RPMI7951 (cell line): ENCODE data around the gene EXOC2. TPM values are rescaled to one million over a fixed set of nuclear protein-coding genes. Genes with fewer than 3 reads are reported as not detected.
"Not testable (repeated sequence)": the region's sequence is repeated elsewhere in the genome, so short reads cannot be mapped to it uniquely, and the experiment has no call there.

Experiments used
- DNase-seq: peaks from one replicate; pipeline ENCODE4 v3.0.0-alpha.2; 2012; ENCODE audit warnings: low read depth
- total RNA-seq: library from RNA; depleted of rRNA; stranded (reverse); fragments of >200 nt; shearing (Covaris generic); gene quantifications from 2 replicates; pipeline ENCODE4 v1.2.3, GENCODE V29; 2014

EXOC2 gene
- total RNA-seq, 1 experiment from 2014 or later: 36.6 TPM

DNA sequence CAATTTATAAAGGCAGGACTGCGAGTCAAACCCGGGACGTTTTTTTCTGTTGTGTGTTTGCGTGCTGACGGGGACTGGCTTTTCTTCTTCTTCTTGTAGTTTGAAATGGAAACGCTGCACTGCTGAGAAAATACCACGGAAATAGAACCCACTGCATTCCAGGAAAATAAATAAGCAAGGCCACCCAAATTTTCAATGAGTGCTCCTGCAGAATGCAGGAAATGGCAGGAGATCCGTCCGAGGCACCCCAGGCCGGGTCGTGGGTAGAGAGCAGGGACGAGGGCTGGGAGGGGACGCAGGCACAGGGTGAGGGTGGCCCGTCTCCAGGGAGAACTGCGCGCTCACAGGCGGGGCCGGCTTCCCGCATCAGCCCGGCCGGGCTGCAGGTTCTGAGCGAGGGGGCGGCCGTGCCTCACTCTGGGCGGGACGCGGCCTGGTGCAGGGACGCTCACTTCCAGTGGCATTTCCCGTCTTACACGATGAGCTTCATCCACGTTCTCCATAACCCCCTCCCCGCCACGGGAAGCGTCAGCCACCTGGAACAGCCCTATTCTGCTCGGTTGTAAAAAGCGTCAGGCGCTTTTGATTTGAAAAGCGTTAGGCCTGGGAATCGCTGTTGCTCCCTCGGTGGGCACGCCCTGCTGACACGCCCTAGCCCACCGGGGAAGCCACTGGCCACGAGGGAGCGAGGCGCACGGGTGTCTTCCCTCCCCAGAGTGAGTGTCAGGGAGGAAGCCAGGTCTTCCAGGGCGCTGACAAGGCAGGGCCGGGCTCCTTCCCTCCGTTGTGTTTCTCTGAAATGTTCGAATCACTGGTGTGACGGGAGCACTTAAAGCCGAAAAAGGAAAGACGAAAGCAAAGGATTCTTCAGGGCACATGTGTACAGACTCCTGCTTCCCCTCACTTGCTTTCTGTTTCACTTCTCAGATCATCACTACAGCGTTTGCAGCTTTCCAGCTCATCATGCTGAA, 17.9 kb upstream of the EXOC2 start:
- DNase-seq: peak; percentile 67

DNA sequence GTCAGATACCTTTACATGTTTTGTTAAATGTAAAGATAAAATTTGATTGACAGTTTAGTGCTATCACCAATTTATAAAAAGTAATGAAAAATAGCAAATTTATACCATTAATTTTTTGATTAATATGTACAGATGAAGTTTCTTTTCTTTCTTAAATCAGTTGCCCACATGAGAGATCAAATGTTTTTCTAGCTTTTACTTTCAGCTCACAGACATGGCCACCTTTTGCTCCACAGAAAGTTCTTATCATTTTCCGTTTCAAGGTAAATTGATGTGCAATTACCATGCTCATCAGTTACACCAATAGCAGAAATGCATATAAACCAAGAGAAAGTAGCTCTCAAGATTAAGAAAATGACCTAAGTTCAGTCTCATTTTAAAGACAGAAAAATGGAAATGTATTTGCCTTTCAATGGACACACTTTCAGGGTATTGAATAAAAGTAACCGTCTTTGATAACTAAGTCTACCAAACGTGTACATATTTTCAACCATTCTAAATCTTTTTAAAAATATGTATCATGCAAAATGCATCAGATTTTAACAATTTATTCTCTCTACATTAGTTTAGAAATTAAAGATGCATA, 16.6 kb upstream of the EXOC2 start:
- no peak for DNase-seq

DNA sequence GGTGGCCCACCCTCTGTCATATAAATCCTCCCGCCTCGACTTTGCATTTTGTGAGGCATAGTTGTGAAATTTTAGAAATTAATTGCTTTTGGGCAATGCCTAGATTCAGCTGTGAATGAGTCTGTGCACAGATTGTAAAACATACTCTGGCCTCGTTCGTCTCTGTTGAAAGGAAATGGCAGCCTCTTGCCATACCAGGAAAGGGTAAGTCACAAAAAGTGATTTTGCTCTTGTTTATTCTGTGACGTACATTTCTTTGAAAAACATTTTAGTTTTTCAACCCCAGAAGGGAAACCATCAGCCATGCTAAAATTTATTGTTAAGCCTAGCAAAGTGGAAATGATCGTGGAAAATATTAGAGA, 15.3 kb upstream of the EXOC2 start:
- DNase-seq: no peak

GRCh38 chr6:707576-708236, 14.8 kb upstream of the EXOC2 start:
- no peak for DNase-seq

DNA sequence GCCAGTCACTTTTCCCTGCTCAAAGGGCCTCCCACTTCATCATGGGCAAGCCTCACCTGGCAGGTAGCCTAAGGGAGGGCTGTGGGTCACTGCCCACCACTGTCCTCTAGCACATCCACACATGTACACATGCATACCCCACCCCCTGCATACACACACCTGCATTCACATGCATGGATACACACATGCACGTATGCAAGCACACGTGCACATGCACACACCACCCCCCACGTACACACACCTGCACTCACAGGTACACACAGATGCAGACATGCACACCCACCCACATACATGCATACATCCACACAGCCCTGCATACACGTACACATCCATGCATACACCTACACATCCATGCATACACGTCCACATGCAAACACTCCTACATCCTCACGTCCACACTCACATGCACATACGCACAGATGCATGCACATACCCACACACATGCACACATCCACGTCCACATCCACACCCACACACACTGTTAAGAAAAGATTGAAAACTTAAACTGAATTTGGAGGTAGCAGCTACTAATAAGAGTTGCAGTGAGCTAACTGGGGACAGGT, 14.0 kb upstream of the EXOC2 start:
- DNase-seq: no peak

GRCh38 chr6:706146-706545, 13.2 kb upstream of the EXOC2 start:
- DNase-seq: peak; percentile 50

- DNase-seq: no peak
Measured at GRCh38 chr6:705047-705446, 12.1 kb upstream of the EXOC2 start.

DNA sequence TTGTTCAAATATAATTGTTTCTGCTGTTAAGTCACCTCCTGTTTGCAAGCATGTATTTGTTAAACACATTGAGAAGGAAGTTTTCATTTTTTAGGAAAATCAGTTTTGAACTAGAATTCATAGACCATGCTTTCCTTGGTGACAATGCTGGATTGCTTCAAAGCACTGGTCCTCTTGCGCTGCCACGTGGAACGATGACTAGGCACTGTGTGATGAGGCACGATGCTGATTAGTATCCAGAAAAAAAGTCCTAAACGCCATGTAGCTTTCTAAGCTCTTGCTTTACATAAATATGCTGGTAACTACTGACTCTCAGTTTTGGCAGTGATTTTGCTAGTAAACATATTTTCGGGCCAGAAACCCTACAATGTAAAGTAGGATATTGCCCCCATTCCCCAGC, 11.1 kb upstream of the EXOC2 start:
- DNase-seq: no peak

DNA sequence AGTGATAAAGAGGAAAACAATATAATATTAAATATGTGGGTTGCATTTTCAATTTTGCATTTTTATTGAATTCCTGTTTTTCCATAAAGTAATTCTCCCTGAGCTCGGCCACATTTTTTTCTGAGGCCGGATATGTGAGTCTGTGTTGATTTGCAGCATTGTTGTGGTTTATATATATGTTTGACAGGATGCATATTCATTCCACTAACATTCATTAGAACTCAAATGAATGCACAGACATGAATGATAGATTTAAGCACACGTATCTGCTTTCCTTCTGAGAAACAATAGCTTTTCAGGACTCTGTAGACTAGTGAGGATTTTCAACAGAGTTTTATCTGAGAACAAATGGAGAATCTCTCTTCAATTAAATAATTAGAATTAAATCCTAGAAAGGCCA, 10.6 kb upstream of the EXOC2 start:
- no peak for DNase-seq

DNA sequence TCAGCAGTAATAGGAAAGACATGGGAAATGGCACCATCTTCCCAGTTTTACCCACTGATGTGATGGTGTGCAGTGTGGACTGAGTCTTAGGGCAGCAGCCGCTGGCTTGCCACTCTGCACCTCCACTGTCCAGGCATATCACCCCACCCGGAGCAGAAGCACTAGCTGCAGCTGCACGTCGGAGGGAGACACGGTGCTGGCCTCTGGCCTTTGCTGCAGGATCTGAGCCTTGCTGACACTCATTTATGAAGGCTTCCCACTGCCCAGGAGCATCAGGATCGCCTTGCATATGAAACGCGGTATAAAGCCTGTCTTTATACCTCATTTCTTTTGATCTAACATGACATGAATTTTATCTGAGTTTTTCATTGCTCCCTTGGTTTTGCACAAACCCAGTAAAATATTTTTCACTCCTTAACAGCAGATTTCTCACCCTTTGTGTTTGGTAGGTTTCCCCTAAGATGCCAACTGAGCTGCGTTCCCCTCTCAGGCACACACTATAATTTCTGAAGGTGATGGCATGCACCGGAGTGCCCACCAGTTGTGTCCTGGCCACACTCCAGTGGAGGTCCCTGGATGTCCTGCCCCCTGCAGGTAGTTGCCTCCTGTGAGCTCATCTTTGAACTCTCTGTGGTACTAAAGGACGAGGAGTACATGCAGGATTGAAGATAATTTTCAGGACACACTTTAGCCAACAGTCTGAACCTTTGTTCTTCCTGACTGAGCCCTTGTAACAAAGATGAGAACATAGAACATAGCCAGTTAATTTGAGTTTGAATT, 9.0 kb upstream of the EXOC2 start:
- no peak for DNase-seq

DNA sequence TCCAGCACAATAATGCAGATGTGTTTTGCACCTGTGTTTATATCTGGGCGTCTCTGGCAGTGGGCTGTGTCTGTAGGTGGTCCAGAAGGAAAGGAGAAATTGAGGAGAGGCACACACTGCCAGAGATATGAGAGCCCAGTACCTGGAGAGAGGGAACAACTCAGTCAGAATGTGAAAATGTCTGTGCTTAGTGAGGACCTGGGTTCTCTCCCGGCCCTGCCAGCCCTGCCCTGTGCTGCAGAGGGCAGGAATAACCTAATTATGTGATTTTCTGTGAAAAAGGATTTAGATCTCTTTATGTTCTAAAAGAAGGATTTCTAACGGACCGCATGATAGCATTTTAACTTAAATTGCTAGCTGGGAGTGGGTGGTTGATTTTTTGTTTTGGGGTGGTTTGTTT, 8.3 kb upstream of the EXOC2 start:
- no peak for DNase-seq

- DNase-seq: no peak
Measured at GRCh38 chr6:700490-700889, 7.6 kb upstream of the EXOC2 start.

- DNase-seq: no peak
Measured at GRCh38 chr6:699319-699718, 6.4 kb upstream of the EXOC2 start.

DNA sequence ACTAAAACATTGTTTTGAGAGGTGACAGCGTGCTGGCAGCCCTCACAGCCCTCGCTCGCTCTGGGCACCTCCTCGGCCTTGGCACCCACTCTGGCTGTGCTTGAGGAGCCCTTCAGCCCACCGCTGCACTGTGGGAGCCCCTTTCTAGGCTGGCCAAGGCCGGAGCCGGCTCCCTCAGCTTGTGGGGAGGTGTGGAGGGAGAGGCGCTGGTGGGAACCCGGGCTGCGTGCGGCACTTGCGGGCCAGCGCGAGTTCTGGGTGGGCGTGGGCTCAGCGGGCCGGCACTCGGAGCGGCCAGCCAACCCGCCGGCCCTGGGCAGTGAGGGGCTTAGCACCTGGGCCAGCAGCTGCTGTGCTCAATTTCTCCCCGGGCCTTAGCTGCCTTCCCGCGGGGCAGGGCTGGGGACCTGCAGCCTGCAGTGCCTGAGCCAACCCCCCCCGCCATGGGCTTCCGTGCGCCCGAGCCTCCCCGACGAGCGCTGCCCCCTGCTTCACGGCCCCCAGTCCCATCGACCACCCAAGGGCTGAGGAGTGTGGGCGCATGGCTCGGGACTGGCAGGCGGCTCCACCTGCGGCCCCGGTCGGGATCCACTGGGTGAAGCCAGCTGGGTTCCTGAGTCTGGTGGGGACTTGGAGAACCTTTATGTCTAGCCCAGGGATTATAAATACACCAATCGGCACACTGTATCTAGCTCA, 1.6 kb upstream of the EXOC2 start:
- DNase-seq: not testable (repeated sequence)

DNA sequence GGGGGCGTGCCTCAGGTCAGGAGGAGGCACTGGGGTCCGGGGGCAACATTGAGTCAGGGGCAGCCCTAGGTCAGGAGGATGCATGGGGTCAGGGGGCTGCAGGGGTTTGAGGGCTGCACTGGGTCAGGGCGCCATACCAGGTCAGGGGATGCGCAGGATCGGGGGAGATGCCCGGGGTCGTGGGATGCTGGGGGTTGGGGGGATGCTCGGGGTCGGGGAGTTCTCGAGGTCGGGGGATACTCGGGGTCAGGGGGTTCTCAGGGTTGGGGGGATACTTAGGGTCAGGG, 727 bp upstream of the EXOC2 start:
- no peak for DNase-seq

DNA sequence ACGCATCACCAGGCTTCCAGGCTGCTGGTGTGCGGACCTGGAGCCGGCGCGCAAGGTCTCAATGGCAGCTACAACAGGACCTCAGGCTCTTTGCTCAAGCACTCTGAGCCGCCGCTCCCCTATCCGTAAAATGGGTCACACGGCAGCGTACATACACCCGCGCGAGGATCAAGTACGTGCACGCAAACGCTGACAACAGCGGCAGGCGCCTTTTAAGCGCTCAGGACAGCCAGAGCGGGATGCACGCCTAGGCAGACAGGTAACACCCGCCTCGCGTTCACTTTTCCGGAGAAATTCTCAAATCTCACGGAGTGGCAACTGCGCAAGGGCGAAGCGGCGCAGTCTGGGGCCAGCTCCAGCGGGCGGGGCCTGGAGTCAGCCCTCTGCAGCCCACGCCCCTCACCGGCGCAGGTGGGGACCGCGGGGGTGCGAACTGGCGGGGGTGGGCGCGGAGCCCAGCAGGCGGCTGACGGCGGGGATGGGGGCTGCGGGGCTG, 535 bp downstream of the EXOC2 start:
- DNase-seq: peak; percentile 51

DNA sequence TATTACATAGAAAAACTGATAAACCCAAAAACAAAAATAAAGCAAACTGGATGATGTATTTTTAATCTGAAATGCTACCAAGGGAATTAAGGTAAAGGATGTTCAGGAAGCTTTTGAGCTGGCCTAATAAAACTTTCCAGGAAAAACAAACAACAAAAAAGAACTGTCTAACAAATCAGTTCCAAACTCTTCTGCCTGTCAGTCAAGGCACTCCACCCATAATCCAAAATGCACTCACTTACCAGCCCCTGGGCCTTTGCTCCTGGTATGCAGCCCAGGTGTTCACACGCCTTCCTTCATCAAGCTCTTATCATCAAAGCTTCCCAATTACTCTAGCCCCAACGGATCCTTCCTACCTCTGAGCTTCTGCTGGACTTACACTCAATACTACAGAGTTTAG, 3.7 kb downstream of the EXOC2 start:
- no peak for DNase-seq

- peak; percentile 39 for DNase-seq
Measured at GRCh38 chr6:686497-686896, 6.4 kb downstream of the EXOC2 start.

- peak; percentile 74 for DNase-seq
Measured at GRCh38 chr6:684831-685636, 7.9 kb downstream of the EXOC2 start.

GRCh38 chr6:683742-684440, 9.0 kb downstream of the EXOC2 start:
- peak; percentile 97 for DNase-seq
